ENCODE data around the gene MEMO1.

Gene MEMO1

DNA sequence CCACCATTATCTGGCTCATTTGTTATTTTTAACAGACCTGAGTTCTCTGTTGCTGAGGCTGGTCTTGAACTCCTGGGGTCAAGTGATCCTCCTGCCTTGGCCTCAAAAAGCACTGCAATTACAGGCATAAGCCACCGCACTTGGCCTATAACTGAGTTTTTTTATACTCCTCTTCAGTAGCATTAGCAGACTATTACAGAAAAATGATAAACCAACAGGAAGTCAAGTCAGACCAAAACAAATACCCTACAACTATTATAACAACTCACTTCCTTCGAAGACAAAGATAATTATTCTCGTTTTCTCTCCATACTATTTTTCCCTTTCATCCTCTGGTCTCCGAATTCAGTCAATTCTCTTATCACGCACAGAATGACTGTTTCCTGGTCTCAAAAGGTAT is 78.2 kb downstream of the MEMO1 start:
- Histone ChIP-seq H3K9ac (ENCODE audit: low read length) (no peak overlapping the region), H3K27me3 (ENCODE audit: insufficient read depth, low read length, poor library complexity) (no peaks in the 10 kb centered on the region), H2BK5ac (ENCODE audit: low read length) (no peak overlapping the region), H3K36me3 (ENCODE audit: control insufficient read depth, insufficient read depth, low read length) (no peaks in the 10 kb centered on the region), H3K4me1 (ENCODE audit: control insufficient read depth, low read depth, low read length) (no peaks in the 10 kb centered on the region), H3K4me3 (ENCODE audit: low read length) (no peak overlapping the region), H3K79me2 (ENCODE audit: control insufficient read depth, insufficient read depth, low read length) (no peaks in the 10 kb centered on the region), H3K18ac (ENCODE audit: low read length) (no peak overlapping the region), H3K4me2 (ENCODE audit: low read length) (no peak overlapping the region), H3K56ac (ENCODE audit: low read length) (no peak overlapping the region), H4K8ac (ENCODE audit: low read depth, low read length) (no peak overlapping the region), H3K27ac (ENCODE audit: low read depth, low read length) (no peak overlapping the region), H2BK120ac (ENCODE audit: low read depth, low read length) (no peak overlapping the region), H3K23ac (ENCODE audit: low read length) (no peak overlapping the region), H2AK5ac (ENCODE audit: low read length) (no peak overlapping the region), H4K5ac (ENCODE audit: low read length) (no peak overlapping the region), H2BK15ac (replicated peaks; ENCODE audit: low read depth) (no peak overlapping the region), H3K4ac (ENCODE audit: low read depth, low read length) (no peak overlapping the region), H3K79me1 (ENCODE audit: low read length) (peaks cover 4% of the 10 kb centered on the region)
- 100% methylated on average over 3 of the region's 5 CpGs for WGBS (ENCODE audit: extremely low coverage, insufficient coverage, low lambda C conversion rate)
- no peak for DNase-seq

DNA sequence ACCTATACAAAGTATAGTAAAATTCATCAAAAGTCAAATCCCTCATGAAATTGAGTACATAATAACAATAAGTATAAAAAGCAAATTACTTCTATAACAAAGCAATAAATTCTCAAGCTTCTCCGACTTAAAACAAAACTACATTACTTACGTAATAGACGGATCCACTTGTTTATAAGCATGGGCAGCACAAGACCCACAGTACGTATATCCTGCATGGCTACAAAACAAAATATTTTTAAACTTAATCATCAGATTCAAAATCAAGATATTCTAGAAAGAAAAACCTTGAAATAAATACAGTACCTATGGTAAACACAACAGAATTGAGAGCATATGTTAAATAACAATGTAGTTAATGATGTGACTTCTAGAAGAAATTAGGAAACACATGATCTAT is 78.9 kb downstream of the MEMO1 start:
- Histone ChIP-seq H3K27me3 (ENCODE audit: insufficient read depth, low read length, poor library complexity) (no peaks in the 10 kb centered on the region), H3K4ac (ENCODE audit: low read depth, low read length) (no peak overlapping the region), H3K79me2 (ENCODE audit: control insufficient read depth, insufficient read depth, low read length) (no peaks in the 10 kb centered on the region), H3K4me2 (ENCODE audit: low read length) (no peak overlapping the region), H3K4me1 (ENCODE audit: control insufficient read depth, low read depth, low read length) (no peaks in the 10 kb centered on the region), H2AK5ac (ENCODE audit: low read length) (no peak overlapping the region), H3K9ac (ENCODE audit: low read length) (no peak overlapping the region), H2BK15ac (replicated peaks; ENCODE audit: low read depth) (no peak overlapping the region), H2BK120ac (ENCODE audit: low read depth, low read length) (no peak overlapping the region), H3K4me3 (ENCODE audit: low read length) (no peak overlapping the region), H3K27ac (ENCODE audit: low read depth, low read length) (no peak overlapping the region), H4K8ac (ENCODE audit: low read depth, low read length) (no peak overlapping the region), H3K56ac (ENCODE audit: low read length) (no peak overlapping the region), H3K18ac (ENCODE audit: low read length) (no peak overlapping the region), H2BK5ac (ENCODE audit: low read length) (no peak overlapping the region), H3K36me3 (ENCODE audit: control insufficient read depth, insufficient read depth, low read length) (no peaks in the 10 kb centered on the region), H3K23ac (ENCODE audit: low read length) (no peak overlapping the region), H4K5ac (ENCODE audit: low read length) (no peak overlapping the region), H3K79me1 (ENCODE audit: low read length) (peaks cover 4% of the 10 kb centered on the region)
- DNase-seq = no peak
- 100% methylated on average over 2 of the region's 4 CpGs for WGBS (ENCODE audit: extremely low coverage, insufficient coverage, low lambda C conversion rate)

DNA sequence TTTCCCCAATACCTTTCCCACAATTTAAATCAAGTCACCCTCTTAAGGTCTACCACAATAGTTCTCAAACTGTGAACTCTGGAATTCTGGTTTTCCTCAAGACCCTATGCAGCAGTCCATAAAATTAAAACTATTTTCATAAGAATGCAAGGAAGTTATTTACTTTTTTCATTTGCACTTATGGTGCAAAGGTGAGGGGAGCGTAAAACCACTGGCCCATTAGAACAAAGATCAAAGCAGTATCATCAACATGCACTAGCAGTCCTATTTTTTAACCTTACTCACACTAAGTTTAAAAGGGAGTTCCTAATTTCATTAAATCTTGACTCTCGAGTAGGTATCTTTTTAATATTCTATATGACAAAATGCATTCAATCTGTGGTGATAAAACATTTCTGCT is 85.3 kb downstream of the MEMO1 start:
- Histone ChIP-seq H3K18ac (ENCODE audit: low read length) (no peak overlapping the region), H2AK5ac (ENCODE audit: low read length) (no peak overlapping the region), H3K4me3 (ENCODE audit: low read length) (no peak overlapping the region), H3K27me3 (ENCODE audit: insufficient read depth, low read length, poor library complexity) (no peaks in the 10 kb centered on the region), H4K8ac (ENCODE audit: low read depth, low read length) (no peak overlapping the region), H3K23ac (ENCODE audit: low read length) (no peak overlapping the region), H3K4ac (ENCODE audit: low read depth, low read length) (no peak overlapping the region), H3K9ac (ENCODE audit: low read length) (no peak overlapping the region), H3K27ac (ENCODE audit: low read depth, low read length) (no peak overlapping the region), H3K79me2 (ENCODE audit: control insufficient read depth, insufficient read depth, low read length) (no peaks in the 10 kb centered on the region), H3K4me2 (ENCODE audit: low read length) (no peak overlapping the region), H3K56ac (ENCODE audit: low read length) (no peak overlapping the region), H3K79me1 (ENCODE audit: low read length) (no peaks in the 10 kb centered on the region), H4K5ac (ENCODE audit: low read length) (no peak overlapping the region), H2BK5ac (ENCODE audit: low read length) (no peak overlapping the region), H3K4me1 (ENCODE audit: control insufficient read depth, low read depth, low read length) (no peaks in the 10 kb centered on the region), H2BK15ac (replicated peaks; ENCODE audit: low read depth) (no peak overlapping the region), H3K36me3 (ENCODE audit: control insufficient read depth, insufficient read depth, low read length) (no peaks in the 10 kb centered on the region), H2BK120ac (ENCODE audit: low read depth, low read length) (no peak overlapping the region)
- DNase-seq = no peak
- no CpG with 5 or more reads among the region's 2 CpGs for WGBS (ENCODE audit: extremely low coverage, insufficient coverage, low lambda C conversion rate)

DNA sequence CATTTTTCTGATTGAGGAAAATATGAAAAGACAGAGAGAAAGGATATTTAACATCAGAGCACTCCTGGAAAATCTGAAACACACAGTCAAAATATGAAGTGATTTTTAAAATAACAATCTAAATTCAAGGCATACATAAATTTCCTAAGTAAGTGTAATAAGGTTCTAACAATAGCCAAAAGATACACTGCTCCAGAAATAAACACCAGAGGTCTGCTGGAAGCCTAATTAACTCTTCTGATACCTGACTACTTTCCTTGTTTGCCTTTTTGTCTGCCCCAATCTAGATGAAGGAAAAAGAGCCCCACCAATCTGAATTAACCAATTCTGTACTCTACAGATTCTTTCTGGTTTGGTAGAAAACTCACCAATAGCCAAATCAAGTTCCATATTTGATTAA is 87.1 kb downstream of the MEMO1 start:
- no peaks in the 10 kb centered on the region for H3K4me1 ChIP-seq (ENCODE audit: control insufficient read depth, low read depth, low read length)
- no peak overlapping the region for H2AK5ac ChIP-seq (ENCODE audit: low read length)
- no peaks in the 10 kb centered on the region for H3K79me2 ChIP-seq (ENCODE audit: control insufficient read depth, insufficient read depth, low read length)
- DNase-seq = no peak
- no peaks in the 10 kb centered on the region for H3K79me1 ChIP-seq (ENCODE audit: low read length)
- no peak overlapping the region for H4K5ac ChIP-seq (ENCODE audit: low read length)
- H3K4ac ChIP-seq (ENCODE audit: low read depth, low read length) = no peak overlapping the region
- no peaks in the 10 kb centered on the region for H3K36me3 ChIP-seq (ENCODE audit: control insufficient read depth, insufficient read depth, low read length)
- H3K18ac ChIP-seq (ENCODE audit: low read length) = no peak overlapping the region
- no peak overlapping the region for H3K27ac ChIP-seq (ENCODE audit: low read depth, low read length)
- H2BK5ac ChIP-seq (ENCODE audit: low read length) = no peak overlapping the region
- no peak overlapping the region for H3K23ac ChIP-seq (ENCODE audit: low read length)
- H3K4me3 ChIP-seq (ENCODE audit: low read length) = no peak overlapping the region
- H3K56ac ChIP-seq (ENCODE audit: low read length) = no peak overlapping the region
- H3K4me2 ChIP-seq (ENCODE audit: low read length) = no peak overlapping the region
- H2BK120ac ChIP-seq (ENCODE audit: low read depth, low read length) = no peak overlapping the region
- no peak overlapping the region for H3K9ac ChIP-seq (ENCODE audit: low read length)
- no peak overlapping the region for H4K8ac ChIP-seq (ENCODE audit: low read depth, low read length)
- H2BK15ac ChIP-seq (replicated peaks; ENCODE audit: low read depth) = no peak overlapping the region
- no peaks in the 10 kb centered on the region for H3K27me3 ChIP-seq (ENCODE audit: insufficient read depth, low read length, poor library complexity)

DNA sequence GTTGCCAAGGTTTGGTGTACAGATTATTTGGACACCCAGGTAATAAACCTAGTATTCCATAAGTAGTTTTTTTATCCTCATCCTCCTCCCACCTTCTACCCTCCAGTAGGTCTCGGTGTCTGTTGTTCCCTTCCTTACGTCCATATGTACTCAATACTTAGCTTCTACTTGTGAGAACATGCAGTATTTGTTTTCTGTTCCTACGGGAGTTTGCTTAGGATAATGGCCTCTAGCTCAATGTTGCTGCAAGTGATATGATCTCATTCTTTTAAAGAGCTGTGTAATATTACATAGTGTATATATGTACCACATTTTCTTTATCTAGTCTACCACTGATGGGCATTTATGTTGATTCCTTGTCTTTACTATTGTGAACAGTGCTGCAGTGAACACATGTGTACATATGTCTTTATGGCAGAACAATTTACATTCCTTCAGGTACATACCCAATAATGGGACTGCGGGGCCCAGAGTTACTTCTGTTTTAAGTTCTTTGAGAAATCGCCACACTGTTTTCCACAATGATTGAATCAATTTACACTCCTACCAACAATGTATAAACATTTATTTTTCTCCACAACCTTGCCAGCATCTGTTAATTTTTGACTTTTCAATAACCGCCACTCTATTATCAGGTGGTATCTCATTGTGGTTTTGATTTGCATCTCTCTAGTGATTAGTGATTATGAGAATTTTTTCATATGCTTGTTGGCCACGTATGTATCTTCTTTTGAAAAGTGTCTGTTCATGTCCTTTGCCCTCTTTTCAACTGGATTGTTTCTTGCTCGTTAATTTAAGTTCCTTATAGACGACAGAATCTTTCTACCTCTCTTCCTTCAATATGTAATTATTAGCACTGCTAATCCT is 88.0 kb downstream of the MEMO1 start:
- no peak overlapping the region for H2AK5ac ChIP-seq (ENCODE audit: low read length)
- no peak overlapping the region for H2BK120ac ChIP-seq (ENCODE audit: low read depth, low read length)
- H3K27me3 ChIP-seq (ENCODE audit: insufficient read depth, low read length, poor library complexity) = no peaks in the 10 kb centered on the region
- H2BK5ac ChIP-seq (ENCODE audit: low read length) = no peak overlapping the region
- H4K8ac ChIP-seq (ENCODE audit: low read depth, low read length) = no peak overlapping the region
- H3K4me1 ChIP-seq (ENCODE audit: control insufficient read depth, low read depth, low read length) = no peaks in the 10 kb centered on the region
- no peak overlapping the region for H3K18ac ChIP-seq (ENCODE audit: low read length)
- no peak overlapping the region for H3K4ac ChIP-seq (ENCODE audit: low read depth, low read length)
- no peaks in the 10 kb centered on the region for H3K79me2 ChIP-seq (ENCODE audit: control insufficient read depth, insufficient read depth, low read length)
- no peak overlapping the region for H3K23ac ChIP-seq (ENCODE audit: low read length)
- H2BK15ac ChIP-seq (replicated peaks; ENCODE audit: low read depth) = no peak overlapping the region
- no peak overlapping the region for H3K4me2 ChIP-seq (ENCODE audit: low read length)
- no CpG with 5 or more reads among the region's 9 CpGs for WGBS (ENCODE audit: extremely low coverage, insufficient coverage, low lambda C conversion rate)
- no peak overlapping the region for H3K9ac ChIP-seq (ENCODE audit: low read length)
- no peaks in the 10 kb centered on the region for H3K79me1 ChIP-seq (ENCODE audit: low read length)
- no peak for DNase-seq
- H3K56ac ChIP-seq (ENCODE audit: low read length) = no peak overlapping the region
- H3K4me3 ChIP-seq (ENCODE audit: low read length) = no peak overlapping the region
- no peak overlapping the region for H4K5ac ChIP-seq (ENCODE audit: low read length)
- H3K36me3 ChIP-seq (ENCODE audit: control insufficient read depth, insufficient read depth, low read length) = no peaks in the 10 kb centered on the region
- H3K27ac ChIP-seq (ENCODE audit: low read depth, low read length) = no peak overlapping the region

DNA sequence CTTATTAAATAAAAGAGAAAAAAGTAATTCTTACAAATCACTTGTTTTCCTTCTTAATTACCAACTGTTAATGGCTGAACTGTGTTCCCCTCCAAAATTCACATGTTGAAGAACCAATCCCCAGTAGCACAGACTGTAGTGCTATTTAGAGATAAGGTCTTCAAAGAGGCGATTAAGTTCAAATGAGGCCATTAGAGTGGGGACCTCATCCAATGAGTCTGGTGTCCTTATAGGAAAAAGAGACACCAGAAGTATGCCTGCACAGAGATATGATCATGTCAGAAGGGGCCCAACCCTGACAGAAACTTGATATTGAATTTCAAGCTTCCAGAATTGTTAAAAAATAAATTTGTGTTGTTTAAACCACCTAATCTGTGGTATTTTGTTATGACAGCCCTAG is 89.8 kb downstream of the MEMO1 start:
- H3K9ac ChIP-seq (ENCODE audit: low read length) = no peak overlapping the region
- no peaks in the 10 kb centered on the region for H3K79me2 ChIP-seq (ENCODE audit: control insufficient read depth, insufficient read depth, low read length)
- no peak overlapping the region for H3K4me3 ChIP-seq (ENCODE audit: low read length)
- H2AK5ac ChIP-seq (ENCODE audit: low read length) = no peak overlapping the region
- no CpG with 5 or more reads among the region's 1 CpG for WGBS (ENCODE audit: extremely low coverage, insufficient coverage, low lambda C conversion rate)
- no peak overlapping the region for H3K18ac ChIP-seq (ENCODE audit: low read length)
- H3K27me3 ChIP-seq (ENCODE audit: insufficient read depth, low read length, poor library complexity) = no peaks in the 10 kb centered on the region
- no peak overlapping the region for H4K5ac ChIP-seq (ENCODE audit: low read length)
- no peak overlapping the region for H2BK120ac ChIP-seq (ENCODE audit: low read depth, low read length)
- H2BK15ac ChIP-seq (replicated peaks; ENCODE audit: low read depth) = no peak overlapping the region
- H4K8ac ChIP-seq (ENCODE audit: low read depth, low read length) = no peak overlapping the region
- no peaks in the 10 kb centered on the region for H3K79me1 ChIP-seq (ENCODE audit: low read length)
- no peak for DNase-seq
- H3K4me1 ChIP-seq (ENCODE audit: control insufficient read depth, low read depth, low read length) = no peaks in the 10 kb centered on the region
- no peak overlapping the region for H2BK5ac ChIP-seq (ENCODE audit: low read length)
- H3K4ac ChIP-seq (ENCODE audit: low read depth, low read length) = no peak overlapping the region
- H3K4me2 ChIP-seq (ENCODE audit: low read length) = no peak overlapping the region
- no peak overlapping the region for H3K56ac ChIP-seq (ENCODE audit: low read length)
- H3K23ac ChIP-seq (ENCODE audit: low read length) = no peak overlapping the region
- no peaks in the 10 kb centered on the region for H3K36me3 ChIP-seq (ENCODE audit: control insufficient read depth, insufficient read depth, low read length)
- no peak overlapping the region for H3K27ac ChIP-seq (ENCODE audit: low read depth, low read length)

Data from mesendoderm (in vitro differentiated cells).